ENCODE measurements around the gene ZNF556. TPM values are rescaled to one million over a fixed set of nuclear protein-coding genes. Genes with fewer than 3 reads are reported as not detected.

The ZNF556 gene
- total RNA-seq, 3 donors from 2014 or later (not counting 1 experiment from before 2014, with no cell fraction given): not detected

- intact Hi-C loops (cut with micrococcal nuclease): no loop called here
- no peaks in the 10 kb centered on the region for H3K4me1 ChIP-seq (ENCODE audit: control insufficient read depth, insufficient read depth, low read length)
- no peak overlapping the region for H3K4me3 ChIP-seq (ENCODE audit: low read length)
- H3K36me3 ChIP-seq (ENCODE audit: control insufficient read depth, insufficient read depth, low read length): peaks cover 15% of the 10 kb centered on the region
- ATAC-seq: no peak
- Mint-ChIP-seq H3K36me3 (peaks cover 18% of the 10 kb centered on the region), H3K9me3 (peaks cover 0 to 5% of the 10 kb centered on the region in 2 donors), H3K27ac (no peak overlapping the region), H3K4me3 (no peak overlapping the region), H3K4me1 (no peaks in the 10 kb centered on the region), H3K27me3 (ENCODE audit: low read depth in 2 of 2) (no peaks in the 10 kb centered on the region)
- H3K27me3 ChIP-seq (ENCODE audit: control insufficient read depth, insufficient read depth, low read length): no peaks in the 10 kb centered on the region
- peaks cover 8% of the 10 kb centered on the region for H3K9me3 ChIP-seq (ENCODE audit: control insufficient read depth, insufficient read depth, low read length)
- 99% methylated on average over 16 of the region's 16 CpGs for WGBS (ENCODE audit: insufficient coverage)
- H3K27ac ChIP-seq (ENCODE audit: low read length): no peak overlapping the region
- no peak for DNase-seq
- TF ChIP-seq CTCF (IDR thresholded peaks at IDR 0.05): no peak
These were observed 50.4 kb downstream of the ZNF556 start for GRCh38 chr19:2917275-2918184.

GRCh38 chr19:2922987-2923386, 55.9 kb downstream of the ZNF556 start:
- peaks cover 3% of the 10 kb centered on the region for H3K36me3 Mint-ChIP-seq
- intact Hi-C loops (cut with micrococcal nuclease): no loop called here
- DNase-seq (no peak), ATAC-seq (no peak)
- Histone ChIP-seq H3K4me1 (ENCODE audit: control insufficient read depth, insufficient read depth, low read length) (no peaks in the 10 kb centered on the region), H3K4me3 (ENCODE audit: low read length) (no peak overlapping the region), H3K36me3 (ENCODE audit: control insufficient read depth, insufficient read depth, low read length) (peaks cover 1% of the 10 kb centered on the region), H3K9me3 (ENCODE audit: control insufficient read depth, insufficient read depth, low read length) (no peaks in the 10 kb centered on the region), H3K27me3 (ENCODE audit: control insufficient read depth, insufficient read depth, low read length) (no peaks in the 10 kb centered on the region), H3K27ac (ENCODE audit: low read length) (no peak overlapping the region)
- no peaks in the 10 kb centered on the region for H3K27me3 Mint-ChIP-seq (ENCODE audit: low read depth in 2 of 2)
- 85% methylated on average over 5 of the region's 5 CpGs for WGBS (ENCODE audit: insufficient coverage)
- no peak for TF ChIP-seq CTCF (IDR thresholded peaks at IDR 0.05)
- H3K4me3 Mint-ChIP-seq: no peak overlapping the region
- no peak overlapping the region for H3K27ac Mint-ChIP-seq
- no peaks in the 10 kb centered on the region for H3K9me3 Mint-ChIP-seq
- H3K4me1 Mint-ChIP-seq: no peaks in the 10 kb centered on the region

- Histone ChIP-seq H3K9me3 (ENCODE audit: control insufficient read depth, insufficient read depth, low read length) (no peaks in the 10 kb centered on the region), H3K4me1 (ENCODE audit: control insufficient read depth, insufficient read depth, low read length) (no peaks in the 10 kb centered on the region), H3K36me3 (ENCODE audit: control insufficient read depth, insufficient read depth, low read length) (no peaks in the 10 kb centered on the region), H3K27ac (ENCODE audit: low read length) (no peak overlapping the region), H3K27me3 (ENCODE audit: control insufficient read depth, insufficient read depth, low read length) (no peaks in the 10 kb centered on the region), H3K4me3 (ENCODE audit: low read length) (no peak overlapping the region)
- H3K27me3 Mint-ChIP-seq (ENCODE audit: low read depth in 2 of 2): no peaks in the 10 kb centered on the region
- no peak overlapping the region for H3K27ac Mint-ChIP-seq
- 92% methylated on average over 4 of the region's 4 CpGs for WGBS (ENCODE audit: insufficient coverage)
- intact Hi-C loops (cut with micrococcal nuclease): no loop called here
- H3K4me1 Mint-ChIP-seq: no peaks in the 10 kb centered on the region
- TF ChIP-seq CTCF (IDR thresholded peaks at IDR 0.05): no peak
- no peak for DNase-seq
- ATAC-seq: no peak
- H3K9me3 Mint-ChIP-seq: no peaks in the 10 kb centered on the region
- H3K36me3 Mint-ChIP-seq: no peaks in the 10 kb centered on the region
- no peak overlapping the region for H3K4me3 Mint-ChIP-seq
These were observed 56.4 kb downstream of the ZNF556 start for GRCh38 chr19:2923510-2923909.

All from natural killer cell (primary cell).